Raji (cell line): ENCODE measurements around the gene SMIM13.

Experiments
- POLR2A ChIP-seq: IDR thresholded peaks from 2 replicates; pipeline ENCODE4 v1.6.1; 2011; ENCODE audit warnings: low read depth, low read length, control low read depth; ENCODE audit not compliant: insufficient read depth

The SMIM13 gene

GRCh38 chr6:11161031-11161956, 67.7 kb downstream of the SMIM13 start:
- no peak for TF ChIP-seq POLR2A

DNA sequence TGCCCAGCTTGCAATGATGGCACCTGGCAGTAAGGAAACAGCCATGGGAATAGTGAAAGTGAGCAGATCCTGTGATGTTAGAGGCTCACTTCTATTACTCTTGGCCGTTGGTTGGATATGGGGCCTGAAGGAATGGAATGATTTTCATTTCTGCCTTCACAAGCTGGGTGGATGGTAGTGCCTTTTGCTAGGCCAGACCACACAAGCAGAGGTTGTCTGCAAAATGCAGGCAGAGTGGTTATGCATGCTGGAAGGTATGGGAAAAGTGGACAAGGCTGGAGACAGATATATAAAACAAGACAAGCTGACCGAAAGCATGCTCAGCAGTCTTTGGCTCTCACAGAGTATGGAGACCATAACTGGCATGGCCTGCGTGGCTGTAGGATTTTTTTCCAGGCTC, 68.6 kb downstream of the SMIM13 start:
- TF ChIP-seq POLR2A = no peak

DNA sequence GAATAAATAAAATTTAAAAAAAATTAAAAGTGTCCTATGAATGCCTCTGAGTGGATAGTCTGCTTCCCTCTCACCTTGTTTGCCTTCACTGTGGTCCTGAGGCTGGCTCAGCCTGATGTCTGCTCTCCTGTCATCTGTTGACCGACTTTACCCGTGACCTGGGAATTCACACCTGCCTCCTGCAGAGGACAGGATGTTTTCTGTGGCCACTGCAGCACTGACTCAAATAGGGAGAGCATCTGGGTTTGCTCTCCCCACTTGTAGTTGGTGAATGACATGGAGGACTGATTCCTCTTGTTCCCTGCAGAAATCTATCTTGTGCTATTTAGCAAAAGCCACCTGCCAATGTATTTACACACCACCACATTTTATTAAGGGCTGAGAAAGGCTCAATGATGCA, 70.3 kb downstream of the SMIM13 start:
- no peak for TF ChIP-seq POLR2A

- no peak for TF ChIP-seq POLR2A
Measured at GRCh38 chr6:11164717-11165646, 71.3 kb downstream of the SMIM13 start.

GRCh38 chr6:11166948-11167347, 73.3 kb downstream of the SMIM13 start:
- TF ChIP-seq POLR2A = no peak

DNA sequence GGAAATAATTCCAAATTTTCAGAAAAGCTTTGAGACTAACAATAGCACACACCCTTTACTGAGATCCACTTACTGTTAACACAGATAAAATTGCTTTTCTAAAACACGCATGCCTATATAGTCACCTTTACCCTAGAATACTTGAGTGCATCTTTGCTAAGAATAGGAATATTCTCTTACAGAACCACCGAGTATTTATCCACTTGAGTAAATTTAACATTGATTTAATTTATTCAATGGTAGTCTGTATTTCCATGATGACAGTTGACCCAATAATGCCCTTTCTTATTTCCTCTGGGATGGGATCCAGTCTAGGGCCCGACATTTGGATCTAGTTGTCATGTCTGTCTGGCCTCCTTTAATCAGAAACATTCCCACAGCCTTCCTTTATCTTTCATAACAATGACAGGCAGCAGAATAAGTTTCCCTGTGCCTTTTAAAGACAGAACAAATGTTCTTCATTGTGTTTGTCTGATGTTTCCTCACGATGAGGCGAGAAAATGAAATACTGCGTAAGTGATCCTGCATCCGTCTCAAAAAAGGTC, 74.5 kb downstream of the SMIM13 start:
- TF ChIP-seq POLR2A = no peak

- no peak for TF ChIP-seq POLR2A
Measured at GRCh38 chr6:11171952-11172351, 78.3 kb downstream of the SMIM13 start.

DNA sequence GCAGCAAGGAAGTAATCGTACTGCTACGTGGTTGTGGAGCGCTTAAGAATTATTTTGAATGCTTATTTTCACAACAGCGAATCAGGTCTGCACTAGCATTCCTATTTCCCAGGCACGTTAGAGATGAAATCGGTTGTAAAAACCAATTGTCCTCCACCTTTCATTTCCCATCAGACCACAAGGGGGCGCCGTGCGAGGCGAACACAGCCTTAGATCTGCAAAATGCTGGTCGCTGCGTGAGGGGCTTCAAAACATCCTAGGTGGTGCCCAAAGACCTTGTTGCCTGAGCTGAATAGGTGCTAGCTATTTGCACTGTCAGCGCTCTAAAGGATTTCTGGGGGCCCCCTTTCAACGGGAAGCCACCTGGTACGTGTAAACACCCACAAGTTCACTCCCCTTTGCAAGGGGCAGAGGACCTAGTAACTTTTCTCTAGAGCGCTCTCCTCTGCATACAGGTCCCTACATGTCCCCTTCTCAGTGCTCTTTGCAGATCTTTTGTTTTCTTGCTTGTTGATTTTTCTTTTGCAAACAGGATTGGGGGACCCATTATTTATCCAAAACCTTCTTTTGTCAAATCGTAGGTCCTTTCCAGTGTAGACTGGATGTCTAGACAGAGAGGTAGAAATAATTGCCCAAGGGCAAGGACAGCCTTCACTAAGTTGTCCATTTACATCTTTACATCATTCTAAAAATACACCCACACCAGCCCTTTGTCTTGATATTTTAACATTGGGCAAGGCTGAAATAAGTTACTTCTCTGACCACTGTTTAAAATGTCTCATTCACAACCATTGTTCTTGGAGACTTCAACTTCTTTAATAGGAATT, 79.1 kb downstream of the SMIM13 start:
- TF ChIP-seq POLR2A = no peak

DNA sequence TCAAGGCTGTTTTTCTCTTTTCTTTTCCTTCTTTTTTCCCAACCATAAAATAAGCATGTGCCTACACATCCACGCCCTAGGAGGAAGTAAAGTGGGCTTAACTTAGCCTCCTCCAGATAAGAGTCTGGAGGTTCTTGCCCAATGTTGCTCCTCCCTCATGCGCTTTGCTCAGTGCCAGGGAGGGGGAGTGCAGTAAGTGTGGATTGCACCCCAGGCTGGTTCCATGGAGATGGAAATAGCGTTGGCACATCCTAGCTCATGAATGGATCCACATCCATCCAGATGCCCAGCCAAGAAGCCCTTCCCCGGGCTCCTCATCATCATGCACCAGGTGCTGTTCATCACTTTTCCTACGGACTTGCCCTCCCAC, 80.6 kb downstream of the SMIM13 start:
- no peak for TF ChIP-seq POLR2A

GRCh38 chr6:11177271-11177670, 83.6 kb downstream of the SMIM13 start:
- TF ChIP-seq POLR2A = no peak

DNA sequence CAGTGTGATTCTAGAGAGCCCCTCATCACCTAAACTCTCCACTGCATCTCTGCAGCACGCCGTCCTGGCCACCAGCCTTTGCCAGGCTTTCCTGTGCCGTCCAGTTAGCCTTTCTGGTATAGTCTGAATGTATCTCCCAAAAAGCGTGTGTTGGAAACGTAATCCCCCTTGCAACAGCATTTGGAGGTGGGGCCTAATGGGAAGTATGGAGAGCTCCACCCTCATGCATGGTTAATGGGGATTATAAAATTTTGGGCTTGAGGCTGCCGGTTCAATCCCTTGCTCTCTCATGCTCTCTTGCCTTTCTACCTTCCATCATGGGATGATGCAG, 85.4 kb downstream of the SMIM13 start:
- no peak for TF ChIP-seq POLR2A

DNA sequence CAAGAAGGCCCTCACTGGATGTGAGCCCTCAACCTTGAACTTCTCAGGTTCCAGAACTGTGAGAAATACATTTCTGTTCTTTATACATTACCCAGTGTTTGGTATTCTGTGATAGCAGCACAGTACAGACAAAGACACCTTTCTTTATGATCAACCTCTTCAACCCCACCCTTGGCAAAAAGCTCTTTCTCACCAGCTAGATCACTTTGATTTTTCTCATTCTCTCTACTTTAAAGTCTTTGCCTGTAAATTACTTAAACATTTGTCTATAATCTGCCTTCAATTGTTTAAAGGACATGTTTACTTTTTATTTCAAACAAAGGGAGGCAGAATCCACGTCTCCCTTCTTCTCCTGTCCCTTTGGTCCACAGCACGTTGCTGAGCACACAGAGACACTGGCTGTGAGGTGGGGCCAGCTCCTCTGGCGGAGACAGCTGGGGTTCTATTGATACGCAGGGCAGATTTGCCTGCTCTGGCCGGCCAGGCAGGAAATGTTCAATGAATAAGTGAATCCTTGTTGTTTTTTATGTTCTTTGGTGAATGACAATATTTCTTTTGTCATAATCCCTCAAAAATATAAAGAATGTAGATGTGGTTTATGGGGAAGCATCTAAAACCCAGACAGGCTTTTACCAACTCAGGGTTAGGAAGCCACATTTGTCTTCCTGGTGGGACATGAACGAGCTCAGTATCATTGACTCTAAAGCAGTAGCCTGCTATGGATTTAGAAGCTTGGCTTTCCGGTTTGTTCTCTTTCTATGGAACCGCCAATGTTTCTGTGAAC, 86.0 kb downstream of the SMIM13 start:
- TF ChIP-seq POLR2A = no peak

DNA sequence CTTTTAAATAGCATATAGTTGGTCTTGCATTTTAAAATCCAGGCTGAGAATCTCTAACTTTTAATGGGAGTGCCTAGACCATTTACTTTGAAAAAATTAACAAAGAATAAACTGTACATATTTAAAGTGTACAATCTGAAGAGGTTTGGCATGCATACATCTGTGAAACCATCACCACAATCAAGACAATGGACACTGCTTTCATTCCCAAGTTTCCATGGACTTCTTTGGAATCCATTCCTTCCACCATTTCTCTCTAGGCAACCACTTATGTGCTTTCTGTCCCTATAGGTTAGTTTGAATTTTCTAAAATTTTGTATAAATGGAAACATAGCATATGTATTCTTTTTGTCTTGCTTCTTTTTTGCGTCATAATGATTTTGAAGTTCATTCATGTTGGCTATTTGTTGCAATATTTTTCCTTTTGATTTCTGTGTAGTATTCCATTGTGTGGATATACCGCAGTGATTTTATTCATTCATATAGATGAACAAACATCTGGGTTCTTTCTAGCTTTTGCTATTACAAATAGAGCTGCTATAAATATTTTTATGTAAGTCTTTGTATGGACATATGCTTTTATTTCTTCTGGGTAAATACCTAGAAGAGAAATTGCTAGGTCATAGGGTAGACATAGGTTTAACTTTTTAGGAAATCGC, 88.0 kb downstream of the SMIM13 start:
- TF ChIP-seq POLR2A = no peak
